Hepatocyte (in vitro differentiated cells): ENCODE measurements around the gene MFSD1. TPM values are rescaled to one million over a fixed set of nuclear protein-coding genes. Genes with fewer than 3 reads are reported as not detected.
A peak's percentile ranks its signal among the peaks of the same experiment; 100 is the strongest.

Experiments used
- DNase-seq: peaks from one replicate; pipeline ENCODE4 v3.0.0-alpha.2; 2016; ENCODE audit warnings: low spot score
- H2AFZ ChIP-seq: fragments of 200-600 bp; sonication (generic); 2 replicates; pipeline ENCODE4 v1.6.0; 2016; ENCODE audit warnings: antibody characterized with exemption, mild to moderate bottlenecking
- H3K27ac ChIP-seq: fragments of 200-600 bp; sonication (generic); 2 replicates; pipeline ENCODE4 v1.5.1; 2016; ENCODE audit warnings: mild to moderate bottlenecking
- H3K27me3 ChIP-seq: fragments of 200-600 bp; sonication (generic); 2 replicates; pipeline ENCODE4 v1.6.1; 2016
- H3K36me3 ChIP-seq: fragments of 200-600 bp; sonication (generic); replicated peaks from 2 replicates; pipeline ENCODE4 v1.5.1; 2016; ENCODE audit warnings: low read depth; ENCODE audit not compliant: insufficient read depth
- H3K4me1 ChIP-seq: fragments of 200-600 bp; sonication (generic); 2 replicates; pipeline ENCODE4 v1.5.1; 2016; ENCODE audit warnings: mild to moderate bottlenecking, moderate library complexity; ENCODE audit not compliant: insufficient read depth
- H3K4me2 ChIP-seq: fragments of 200-600 bp; sonication (generic); 2 replicates; pipeline ENCODE4 v1.6.0; 2016
- H3K4me3 ChIP-seq: fragments of 200-600 bp; sonication (generic); 2 replicates; pipeline ENCODE4 v1.5.1; 2016; ENCODE audit warnings: mild to moderate bottlenecking
- H3K79me2 ChIP-seq: fragments of 200-600 bp; sonication (generic); 2 replicates; pipeline ENCODE4 v1.6.0; 2017; ENCODE audit warnings: mild to moderate bottlenecking
- H3K9me2 ChIP-seq: fragments of 200-600 bp; sonication (generic); replicated peaks from 2 replicates; pipeline ENCODE4 v1.6.0; 2017; ENCODE audit warnings: mild to moderate bottlenecking; ENCODE audit not compliant: insufficient read depth
- H3K9me3 ChIP-seq: fragments of 200-600 bp; sonication (generic); 2 replicates; pipeline ENCODE4 v1.5.1; 2016; ENCODE audit warnings: low read depth, mild to moderate bottlenecking
- H4K20me1 ChIP-seq: fragments of 200-600 bp; sonication (generic); 2 replicates; pipeline ENCODE4 v1.6.0; 2016; ENCODE audit warnings: mild to moderate bottlenecking; ENCODE audit not compliant: insufficient read depth, poor library complexity, severe bottlenecking
- CTCF ChIP-seq: fragments of 200-600 bp; sonication (generic); IDR thresholded peaks from 2 replicates; pipeline ENCODE4 v1.5.1; 2016; ENCODE audit warnings: antibody characterized with exemption, mild to moderate bottlenecking; ENCODE audit not compliant: poor library complexity
- EZH2 ChIP-seq: fragments of 200-600 bp; sonication (generic); IDR thresholded peaks from 2 replicates; pipeline ENCODE4 v1.6.1; 2016; ENCODE audit warnings: antibody characterized with exemption, mild to moderate bottlenecking, borderline replicate concordance
- EZH2phosphoT487 ChIP-seq: fragments of 200-600 bp; sonication (generic); IDR thresholded peaks from one replicate; pipeline ENCODE4 v1.6.1; 2018; ENCODE audit warnings: antibody characterized with exemption, mild to moderate bottlenecking, low read depth, moderate library complexity; ENCODE audit not compliant: unreplicated experiment, severe bottlenecking
- WGBS: methylation state at CpG from one replicate; pipeline ENCODE4 v1.1.6; 2016; ENCODE audit warnings: low lambda C conversion rate; ENCODE audit errors: missing lambda C conversion rate; 5-methylcytosine and 5-hydroxymethylcytosine counted together
- polyA plus RNA-seq: library from polyadenylated mRNA; unstranded; fragments of >200 nt; fragmentation: Nextera tagmentation; extraction: Ambion mirVana; gene quantifications from 2 replicates; pipeline ENCODE4 v1.2.1, GENCODE V29; 2016
- total RNA-seq: library from RNA; depleted of rRNA; stranded (reverse); fragments of >200 nt; gene quantifications from 2 replicates; pipeline ENCODE4 v1.2.3, GENCODE V29; 2014

MFSD1 gene, protein sequence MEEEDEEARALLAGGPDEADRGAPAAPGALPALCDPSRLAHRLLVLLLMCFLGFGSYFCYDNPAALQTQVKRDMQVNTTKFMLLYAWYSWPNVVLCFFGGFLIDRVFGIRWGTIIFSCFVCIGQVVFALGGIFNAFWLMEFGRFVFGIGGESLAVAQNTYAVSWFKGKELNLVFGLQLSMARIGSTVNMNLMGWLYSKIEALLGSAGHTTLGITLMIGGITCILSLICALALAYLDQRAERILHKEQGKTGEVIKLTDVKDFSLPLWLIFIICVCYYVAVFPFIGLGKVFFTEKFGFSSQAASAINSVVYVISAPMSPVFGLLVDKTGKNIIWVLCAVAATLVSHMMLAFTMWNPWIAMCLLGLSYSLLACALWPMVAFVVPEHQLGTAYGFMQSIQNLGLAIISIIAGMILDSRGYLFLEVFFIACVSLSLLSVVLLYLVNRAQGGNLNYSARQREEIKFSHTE
- total RNA-seq (74.9 and 76.7 TPM in 2 replicates), polyA plus RNA-seq (57.8 and 58.6 TPM in 2 replicates)

- Histone ChIP-seq H2AFZ (peak within 1 kb of the TSS; percentile 94), H3K79me2 (peaks cover 25% of the 10 kb centered on the region), H3K4me3 (peak within 1 kb of the TSS; percentile 84), H3K4me1 (peaks cover 13% of the 10 kb centered on the region), H3K36me3 (no peaks in the 10 kb centered on the region), H4K20me1 (no peaks in the 10 kb centered on the region), H3K27me3 (peaks cover 8% of the 10 kb centered on the region), H3K4me2 (peak within 1 kb of the TSS; percentile 86), H3K9me3 (no peaks in the 10 kb centered on the region), H3K27ac (peak within 1 kb of the TSS; percentile 92), H3K9me2 (no peaks in the 10 kb centered on the region)
- TF ChIP-seq EZH2 (no peak), CTCF (no peak), EZH2phosphoT487 (no peak)
- under 1% methylated on average over 58 of the region's 61 CpGs for WGBS
- peak; percentile 96 for DNase-seq
Measured at GRCh38 chr3:158801696-158802408, at the start of gene MFSD1. TSS of gene MFSD1 (plus strand) at chr3:158802054. CDS start at chr3:158802153, 99 bp downstream.

DNA sequence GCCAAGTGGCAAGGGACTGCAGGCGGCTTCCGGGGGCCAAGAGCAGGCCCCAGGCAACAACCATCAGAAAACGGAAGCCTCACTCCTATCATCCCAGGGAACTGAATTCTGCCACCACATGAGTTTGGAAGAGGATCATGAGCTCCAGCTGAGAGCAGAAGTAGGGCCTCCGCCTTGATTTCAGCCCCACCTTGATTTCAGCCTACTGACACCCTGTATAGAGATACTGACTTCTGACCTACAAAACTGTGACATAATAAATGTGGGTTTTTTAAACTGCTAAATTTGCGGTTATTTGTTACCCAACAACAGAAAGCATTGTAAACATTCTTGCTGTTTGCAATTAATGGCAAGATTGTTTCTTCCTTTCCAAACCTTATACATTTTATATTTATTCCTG is 48.0 kb upstream of the MFSD1 start:
- TF ChIP-seq EZH2 (no peak), EZH2phosphoT487 (no peak), CTCF (no peak)
- no peaks in the 10 kb centered on the region for H3K9me2 ChIP-seq
- WGBS: 91% methylated on average over 5 of the region's 5 CpGs

DNA sequence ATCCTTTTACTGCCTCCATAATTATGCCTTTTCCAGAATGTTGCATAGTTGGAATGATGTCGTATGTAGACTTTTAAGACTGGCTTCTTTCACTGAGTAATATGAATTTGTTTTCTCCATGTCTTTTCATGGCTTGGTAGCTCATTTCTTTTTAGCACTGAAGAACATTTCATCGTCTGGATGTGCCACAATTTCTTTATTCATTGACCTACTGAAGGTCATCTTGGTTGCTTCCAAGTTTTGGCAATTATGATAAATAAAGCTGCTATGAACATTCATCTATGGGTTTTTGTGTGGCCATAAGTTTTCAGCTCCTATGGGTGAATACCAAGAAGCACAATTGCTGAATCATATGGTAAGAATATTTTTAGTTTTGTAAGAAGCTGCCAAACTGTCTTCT is 46.4 kb upstream of the MFSD1 start:
- no peaks in the 10 kb centered on the region for H3K9me3 ChIP-seq
- H3K79me2 ChIP-seq: no peaks in the 10 kb centered on the region
- H3K4me1 ChIP-seq: no peaks in the 10 kb centered on the region
- no peak for TF ChIP-seq EZH2
- TF ChIP-seq CTCF: no peak
- no peak for TF ChIP-seq EZH2phosphoT487
- no peaks in the 10 kb centered on the region for H3K36me3 ChIP-seq
- no peak overlapping the region for H3K4me2 ChIP-seq
- no peaks in the 10 kb centered on the region for H4K20me1 ChIP-seq
- no peaks in the 10 kb centered on the region for H3K27me3 ChIP-seq
- H2AFZ ChIP-seq: no peak overlapping the region
- no peaks in the 10 kb centered on the region for H3K9me2 ChIP-seq
- 90% methylated on average over 2 of the region's 2 CpGs for WGBS
- H3K4me3 ChIP-seq: no peak overlapping the region
- no peak overlapping the region for H3K27ac ChIP-seq
- no peak for DNase-seq

More for the DNA sequence above, 48.0 kb upstream of the MFSD1 start:
- H3K4me2 ChIP-seq: no peak overlapping the region
- no peaks in the 10 kb centered on the region for H3K79me2 ChIP-seq
- no peaks in the 10 kb centered on the region for H3K4me1 ChIP-seq
- no peaks in the 10 kb centered on the region for H3K27me3 ChIP-seq
- no peaks in the 10 kb centered on the region for H3K36me3 ChIP-seq
- no peak overlapping the region for H3K27ac ChIP-seq
- H3K4me3 ChIP-seq: no peak overlapping the region
- H3K9me3 ChIP-seq: no peaks in the 10 kb centered on the region
- no peak overlapping the region for H2AFZ ChIP-seq
- DNase-seq: no peak
- no peaks in the 10 kb centered on the region for H4K20me1 ChIP-seq
